GM20431 (cell line): ENCODE results near the gene FMO2.

Experiments used
- in situ Hi-C: fragments of 300-500 bp; cut with MseI, MboI; formaldehyde crosslinking; loops from one replicate; pipeline ENCODE4 v1.15.0; 2020; ENCODE audit warnings: low sequenced_read_pairs; ENCODE audit not compliant: unreplicated experiment

The FMO2 gene

GRCh38 chr1:171251042-171251951 lies 66.2 kb downstream of the FMO2 start:
- in situ Hi-C loops: no loop called here

GRCh38 chr1:171251952-171252300 lies 66.8 kb downstream of the FMO2 start:
- in situ Hi-C loops: no loop called here

GRCh38 chr1:171252482-171252881 lies 67.4 kb downstream of the FMO2 start:
- in situ Hi-C loops: no loop called here

GRCh38 chr1:171254859-171255258 lies 69.8 kb downstream of the FMO2 start:
- in situ Hi-C loops: no loop called here

GRCh38 chr1:171256940-171257606 lies 72.0 kb downstream of the FMO2 start:
- in situ Hi-C loops: no loop called here

- in situ Hi-C loops: no loop called here
Observed at GRCh38 chr1:171257607-171258076, 72.5 kb downstream of the FMO2 start.

GRCh38 chr1:171258429-171258828 lies 73.3 kb downstream of the FMO2 start:
- in situ Hi-C loops: no loop called here

GRCh38 chr1:171258943-171259342 lies 73.8 kb downstream of the FMO2 start:
- in situ Hi-C loops: no loop called here
